Erythroblast (primary cell): Measurements from ENCODE around the gene LAPTM5.

Source experiments
- GATA1 ChIP-seq: IDR thresholded peaks from 2 replicates; pipeline ENCODE4 v1.6.1; 2011; ENCODE audit warnings: low read depth, mild to moderate bottlenecking, control low read depth, low read length, moderate library complexity
- POLR2A ChIP-seq: IDR thresholded peaks from 2 replicates; pipeline ENCODE4 v1.6.1; 2011; ENCODE audit warnings: mild to moderate bottlenecking, low read length

DNA sequence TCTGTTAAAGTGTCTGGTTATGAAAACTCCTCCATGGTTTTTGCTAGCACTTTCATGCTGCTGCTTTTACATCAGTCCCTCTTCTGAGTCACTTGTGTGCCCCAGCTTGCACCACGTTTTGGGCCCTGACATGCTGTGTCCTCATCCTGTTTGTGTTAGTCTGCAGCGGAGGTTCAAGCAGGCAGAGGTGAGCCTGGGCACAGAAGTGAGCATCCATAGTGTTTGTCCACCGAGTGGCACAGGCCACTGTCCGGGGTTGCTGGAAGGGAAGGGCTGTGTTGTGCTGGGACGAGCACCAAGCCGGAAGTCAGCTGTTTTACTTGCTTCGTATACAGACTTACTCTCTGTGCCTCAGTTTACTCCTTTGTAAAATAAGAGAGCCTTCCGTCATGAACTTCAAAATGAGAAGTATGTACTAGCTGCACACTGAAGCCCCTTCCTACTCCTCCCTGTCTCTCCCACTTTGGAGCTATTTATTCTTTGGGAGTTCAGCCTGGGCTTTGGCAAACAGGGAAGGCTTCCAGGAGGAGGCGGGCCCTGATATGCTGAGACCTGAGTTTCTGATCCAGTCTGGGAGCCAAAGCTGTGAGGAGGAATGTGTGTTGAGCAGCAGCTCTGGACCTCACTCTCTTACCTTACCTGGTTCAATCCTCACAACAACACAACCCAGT is 10.7 kb upstream of the LAPTM5 start:
- no peak for TF ChIP-seq POLR2A
- TF ChIP-seq GATA1, result no peak
